HS-5 (cell line): Measurements from ENCODE around the gene GLB1L2.

Experiments used
- DNase-seq: peaks from one replicate; pipeline ENCODE4 v3.0.0-alpha.2; 2012; ENCODE audit warnings: low read depth

Gene GLB1L2

DNA sequence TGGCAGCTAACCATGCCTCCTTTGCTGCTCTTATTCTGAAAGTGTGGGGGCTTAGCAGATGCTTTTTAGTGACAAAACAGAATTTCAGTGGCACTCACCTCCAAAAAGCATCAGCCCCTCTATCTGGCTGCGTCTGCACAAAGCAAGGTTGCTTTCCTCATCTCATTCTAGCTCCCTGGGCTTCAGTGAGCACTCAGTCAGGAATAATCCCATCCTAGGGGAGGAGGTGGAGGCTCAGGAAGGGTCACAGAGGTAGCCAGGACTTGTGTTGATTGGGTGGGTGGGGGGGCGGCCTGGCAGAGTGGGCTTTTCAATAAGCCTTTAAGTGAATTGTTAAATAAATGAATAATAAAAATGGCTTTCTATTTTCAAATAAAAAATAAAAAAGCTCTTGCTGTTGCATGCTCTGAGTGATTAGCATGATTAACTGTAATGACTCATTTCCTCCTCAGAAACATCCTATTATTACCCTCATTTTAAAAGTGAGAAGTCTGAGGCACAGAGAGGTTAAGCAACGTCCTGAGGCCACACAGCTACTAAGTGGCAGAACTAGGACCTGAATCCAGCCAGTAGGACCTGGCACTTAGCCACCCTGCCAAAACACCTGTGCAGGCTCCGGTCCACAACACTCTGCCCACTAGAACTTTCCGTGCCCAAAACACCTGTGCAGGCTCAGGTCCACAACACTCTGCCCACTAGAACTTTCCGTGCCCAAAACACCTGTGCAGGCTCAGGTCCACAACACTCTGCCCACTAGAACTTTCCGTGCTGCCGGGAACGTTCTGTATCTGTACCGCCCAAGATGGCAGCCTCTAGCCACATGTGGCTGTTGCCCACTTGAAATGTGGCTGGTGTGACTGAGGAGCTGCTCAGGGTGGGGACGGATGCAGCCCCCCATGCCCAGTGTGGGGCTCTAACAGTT is 74.7 kb downstream of the GLB1L2 start:
- DNase-seq = no peak

DNA sequence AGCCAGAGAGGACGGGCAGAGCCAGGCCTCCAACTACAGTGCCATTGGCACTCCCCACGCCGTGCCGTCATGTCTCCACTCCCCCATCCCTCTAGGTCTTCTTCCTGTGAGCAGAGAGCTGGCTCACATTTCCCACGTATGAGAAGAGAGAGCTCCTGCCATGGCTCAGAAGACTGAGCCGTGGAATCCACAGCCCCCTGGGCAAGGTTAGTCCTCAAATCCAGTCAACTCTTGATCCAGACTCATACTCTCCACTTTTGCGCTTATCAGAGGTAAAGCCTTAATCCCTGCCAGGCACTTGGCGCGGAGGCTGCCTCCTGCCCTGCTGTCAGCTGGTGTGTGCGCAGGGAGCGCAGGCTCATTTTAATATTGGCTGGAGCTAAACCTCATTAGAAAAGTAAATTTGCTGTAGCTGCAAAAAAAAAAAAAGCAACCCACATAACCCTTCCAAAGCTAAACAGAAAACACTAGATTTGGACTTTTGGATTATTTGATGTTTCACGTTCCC is 75.6 kb downstream of the GLB1L2 start:
- no peak for DNase-seq

DNA sequence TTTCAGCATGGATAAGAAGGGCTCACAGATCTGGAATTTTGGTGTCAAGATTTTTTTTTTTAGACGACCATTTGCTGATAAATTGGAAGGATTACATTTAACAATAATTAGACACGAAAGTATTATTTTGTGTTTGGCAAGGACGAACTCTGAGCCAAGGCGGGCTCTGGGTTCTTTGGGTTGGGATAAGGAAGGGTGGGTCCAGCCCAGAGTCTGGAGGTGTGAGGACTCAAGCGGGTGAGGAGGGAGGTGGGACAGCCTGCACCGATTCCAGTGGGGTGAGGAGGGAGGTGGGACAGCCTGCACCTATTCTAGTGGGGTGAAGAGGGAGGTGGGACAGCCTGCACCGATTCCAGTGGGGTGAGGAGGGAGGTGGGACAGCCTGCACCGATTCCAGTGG is 76.1 kb downstream of the GLB1L2 start:
- DNase-seq = no peak

DNA sequence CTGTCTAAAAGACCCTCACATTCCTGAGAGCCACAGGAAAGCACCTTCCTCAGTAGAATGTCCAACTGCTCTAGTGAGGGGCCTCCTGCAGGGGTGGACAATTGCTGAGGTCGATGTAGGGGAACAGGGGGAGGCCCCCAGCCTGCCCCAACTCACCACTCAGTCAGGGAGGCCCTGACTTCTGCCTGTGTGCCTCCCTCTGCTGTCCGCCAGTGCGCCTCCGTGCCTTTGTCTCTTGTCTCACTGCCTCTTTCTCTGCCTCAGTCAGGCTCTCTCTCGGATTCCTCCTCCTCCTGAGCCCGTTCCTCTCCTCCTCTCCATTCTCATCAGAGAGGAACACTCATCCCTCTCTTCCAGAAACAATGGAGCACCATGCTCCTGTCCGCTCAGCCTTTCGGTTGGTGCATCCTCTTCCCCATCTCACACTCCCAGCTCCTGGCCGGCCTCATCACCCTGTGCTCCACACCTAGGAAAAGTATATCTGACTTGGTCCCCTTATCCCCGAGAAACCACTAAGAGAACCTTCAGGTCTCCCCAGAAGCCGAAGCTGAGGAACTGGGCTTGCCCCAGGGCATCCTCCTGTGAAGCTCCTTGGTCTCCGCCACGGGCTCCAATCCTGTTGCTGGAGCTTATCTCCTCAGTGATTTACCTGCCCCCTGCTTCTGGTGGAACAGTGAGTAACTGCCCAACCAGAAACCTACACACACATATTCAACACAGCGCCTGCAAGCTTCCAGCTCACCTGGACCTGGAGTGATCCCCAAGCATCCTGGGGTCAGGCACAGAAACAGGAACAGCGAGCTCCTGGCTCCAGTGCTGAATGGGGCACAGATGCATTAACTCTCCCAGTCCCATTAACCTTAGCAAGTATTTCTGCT is 78.0 kb downstream of the GLB1L2 start:
- DNase-seq = no peak

DNA sequence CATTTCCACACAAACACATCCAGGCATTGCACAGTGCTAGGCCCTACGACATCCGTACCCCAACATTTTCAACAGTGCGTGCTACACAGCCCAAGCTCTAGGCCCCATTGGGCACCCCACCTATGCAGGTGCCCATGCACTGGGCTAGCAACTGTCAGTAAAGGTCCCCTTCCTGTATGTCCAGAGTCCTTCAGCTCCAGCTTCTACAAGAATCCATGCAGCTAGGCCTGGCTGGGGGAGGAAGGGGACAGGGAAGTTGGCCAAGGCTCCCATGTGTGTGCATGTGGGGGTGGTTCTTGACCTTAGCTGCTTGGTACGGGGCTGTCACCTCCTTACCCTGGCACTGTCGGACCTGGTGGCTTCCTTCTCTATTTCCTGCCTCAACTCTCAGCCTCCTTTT is 79.0 kb downstream of the GLB1L2 start:
- no peak for DNase-seq

DNA sequence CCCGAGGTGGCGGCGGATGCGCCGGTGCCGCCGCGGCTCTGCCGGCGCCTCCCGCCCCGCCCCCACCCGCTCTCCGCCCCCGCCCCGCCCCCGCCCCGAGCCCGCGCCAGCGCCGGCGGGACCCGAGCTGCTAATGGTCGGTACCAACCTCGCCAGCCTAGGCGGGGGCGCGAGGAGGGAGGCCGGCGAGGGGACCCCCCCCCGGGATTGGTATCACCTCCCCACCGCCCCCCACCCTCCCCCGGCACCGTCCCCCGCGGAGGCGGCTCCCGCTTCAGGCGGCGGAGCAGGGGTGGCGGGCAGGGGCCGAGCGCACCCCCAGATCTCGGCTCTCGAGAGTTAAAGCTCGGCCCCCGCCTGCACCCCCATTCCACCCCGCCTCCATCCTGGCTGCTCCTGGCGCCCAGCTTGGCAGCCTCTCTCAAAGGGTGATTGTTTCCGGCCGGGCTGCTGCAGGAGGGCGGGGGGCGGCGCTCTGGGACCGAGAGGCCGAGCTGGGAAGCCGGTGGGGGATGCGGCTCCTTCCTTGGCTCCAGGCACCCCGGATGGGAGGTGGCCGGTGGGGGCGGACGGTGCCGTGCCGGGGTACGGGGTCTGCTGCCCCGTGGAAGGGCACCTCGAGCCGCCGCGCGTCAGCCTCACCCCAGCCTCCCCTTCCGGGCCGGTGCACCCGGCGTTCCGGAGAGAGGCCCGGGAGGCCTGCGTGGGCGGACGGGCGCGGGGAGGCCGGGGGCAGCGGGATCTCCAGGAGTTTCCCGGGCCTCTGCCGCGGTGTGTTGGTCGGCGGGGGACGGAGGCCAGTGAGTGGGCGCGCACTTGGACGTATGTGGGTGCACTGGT is 80.6 kb downstream of the GLB1L2 start, which contains the start of gene B3GAT1:
Gene B3GAT1, minus strand, starts transcription at position 40 of the 840 bp plus-strand sequence. CDS start 24,583 bp downstream, outside the sequence.
- no peak for DNase-seq

DNA sequence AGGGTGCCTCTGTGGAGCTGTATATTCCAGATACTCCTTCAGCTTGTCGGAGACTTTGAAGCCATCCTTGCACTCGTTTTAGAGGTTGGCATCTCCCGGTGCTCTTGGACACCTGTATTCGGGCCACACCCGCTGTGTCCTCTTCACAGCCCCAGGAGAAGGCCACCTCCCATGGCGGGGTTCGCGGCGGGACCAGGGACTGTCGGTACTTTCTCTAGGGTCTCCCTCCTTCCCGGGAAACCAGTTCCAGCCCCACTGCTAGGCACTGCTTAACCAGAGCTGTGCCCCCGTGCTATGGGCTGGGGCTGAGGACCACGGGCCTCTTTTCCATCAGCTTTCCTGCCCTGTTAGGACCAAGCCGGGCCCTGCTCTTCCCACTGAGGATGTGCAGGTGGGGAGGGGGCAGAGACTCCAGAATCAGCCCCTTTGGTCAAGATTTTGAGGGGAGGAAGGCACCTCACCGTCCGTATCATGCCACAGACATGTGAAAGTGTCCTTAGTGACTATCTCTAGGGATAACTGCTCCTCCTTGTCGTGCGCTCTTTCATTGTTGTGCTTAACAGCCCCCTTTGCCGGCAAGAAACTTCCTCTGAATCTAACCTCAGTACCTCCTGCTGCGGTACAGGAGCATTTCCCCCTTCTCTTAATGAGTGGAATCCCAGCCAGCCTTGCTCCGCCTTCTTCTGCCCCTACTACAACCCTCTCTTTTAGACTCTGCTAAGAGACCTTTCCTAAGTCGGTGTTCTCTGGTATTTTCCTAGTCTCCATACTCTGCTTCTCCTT is 81.4 kb downstream of the GLB1L2 start:
- DNase-seq = no peak

DNA sequence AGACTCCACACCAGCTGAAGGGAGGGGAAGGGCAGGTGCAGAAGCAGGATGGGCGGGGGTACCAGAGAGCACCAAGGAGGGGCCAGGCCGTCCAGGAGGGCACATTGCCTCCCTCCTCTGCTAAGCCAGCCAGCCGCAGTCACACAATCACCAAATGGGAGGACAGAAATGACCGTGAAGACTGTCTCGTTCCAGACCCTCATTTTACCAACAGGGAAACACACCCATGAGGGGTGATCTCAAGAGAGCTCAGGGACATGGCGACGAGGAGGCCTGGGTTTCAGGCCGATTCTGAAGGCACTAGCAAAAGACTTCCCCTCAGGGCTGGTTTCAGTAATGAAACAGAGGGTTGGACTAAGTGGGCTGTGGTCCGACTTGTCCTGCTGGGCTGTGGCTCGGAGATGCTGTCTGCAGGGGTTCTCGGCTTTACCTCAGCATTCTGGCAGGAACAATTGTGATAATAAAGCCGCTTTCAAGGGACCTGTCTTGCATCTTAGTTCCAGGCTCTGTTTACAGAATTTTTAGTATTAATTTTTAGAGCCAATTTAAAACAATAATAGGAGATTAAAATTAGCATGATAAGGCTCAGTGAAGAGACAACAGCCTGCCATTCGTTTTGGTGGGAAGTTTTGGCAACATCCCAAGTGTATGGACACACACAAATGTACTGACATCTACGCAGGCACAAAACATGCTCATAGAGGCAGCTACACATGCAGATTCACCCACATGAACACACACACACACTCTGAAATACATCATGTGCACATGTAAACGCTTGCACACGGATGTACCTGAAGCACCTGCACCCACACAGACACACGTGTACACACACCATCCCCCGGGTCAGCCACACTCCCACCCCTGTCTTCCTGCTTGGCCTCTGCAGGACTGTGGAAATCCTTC is 82.3 kb downstream of the GLB1L2 start:
- no peak for DNase-seq

DNA sequence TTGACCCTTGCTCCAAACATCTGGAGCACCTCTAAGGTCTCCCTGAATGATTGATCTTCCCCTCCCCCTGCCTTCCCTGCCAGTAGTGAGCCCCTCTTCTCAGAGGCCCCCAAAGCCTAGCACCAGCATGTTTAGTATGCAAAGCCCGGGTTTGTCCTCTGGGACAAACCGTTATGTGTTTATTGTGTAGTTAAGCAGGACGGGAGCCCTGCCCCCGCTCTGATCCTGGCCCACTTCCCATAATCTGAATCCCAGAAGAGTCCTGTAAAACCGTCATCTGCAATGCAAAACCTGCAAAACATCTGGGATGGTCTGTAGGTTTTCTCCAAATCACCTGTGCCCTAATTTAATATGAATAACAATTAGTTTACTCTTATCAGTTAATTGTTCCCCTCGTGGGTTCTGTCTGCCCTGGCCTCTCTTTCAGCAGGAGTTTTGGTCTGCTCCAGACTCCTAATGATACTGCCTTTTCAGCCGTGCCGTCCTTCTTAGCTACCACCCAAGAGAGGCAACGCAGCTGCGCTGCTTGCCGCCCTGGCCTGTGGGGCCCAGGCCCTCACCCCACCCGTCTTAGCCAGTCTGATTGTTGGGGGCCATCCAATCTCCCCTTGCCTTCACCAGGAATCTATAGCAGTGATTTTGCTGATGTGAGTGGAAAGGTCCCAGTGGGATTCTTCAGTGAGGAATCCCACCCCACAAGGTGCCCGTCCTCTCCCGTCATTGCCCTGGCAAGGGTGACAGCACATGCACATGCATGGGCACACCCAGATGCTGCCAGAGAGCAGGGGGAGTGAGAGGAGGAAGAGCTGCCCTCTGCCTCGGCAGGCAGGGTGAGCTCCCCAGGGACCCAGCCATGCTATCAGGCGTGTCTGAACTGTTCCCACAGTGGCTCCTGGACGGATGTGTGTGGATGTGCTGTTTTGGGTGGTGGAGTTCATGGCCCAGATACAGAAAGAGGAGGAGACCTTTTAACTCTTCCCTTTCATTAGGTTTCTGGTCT is 83.3 kb downstream of the GLB1L2 start:
- DNase-seq = no peak

DNA sequence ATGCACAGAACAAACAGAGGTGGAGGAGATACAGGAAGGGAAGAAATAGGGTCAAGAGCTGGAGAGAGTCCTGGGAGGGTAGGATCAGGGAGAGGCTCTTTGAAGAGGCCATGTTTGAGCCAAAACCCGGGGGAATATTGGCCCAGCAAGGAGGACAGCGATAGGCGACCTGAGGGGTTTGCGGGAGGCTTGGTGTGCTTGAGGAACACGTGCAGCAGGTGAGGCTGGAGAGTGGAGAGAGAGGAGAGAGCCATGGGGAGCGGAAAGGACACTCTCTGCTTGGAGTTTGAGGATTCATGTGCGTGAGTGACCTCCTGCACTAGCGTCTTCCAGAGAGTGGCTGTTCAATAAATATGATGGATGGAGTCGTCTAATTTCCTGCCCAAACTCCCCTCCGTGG is 84.9 kb downstream of the GLB1L2 start:
- no peak for DNase-seq

DNA sequence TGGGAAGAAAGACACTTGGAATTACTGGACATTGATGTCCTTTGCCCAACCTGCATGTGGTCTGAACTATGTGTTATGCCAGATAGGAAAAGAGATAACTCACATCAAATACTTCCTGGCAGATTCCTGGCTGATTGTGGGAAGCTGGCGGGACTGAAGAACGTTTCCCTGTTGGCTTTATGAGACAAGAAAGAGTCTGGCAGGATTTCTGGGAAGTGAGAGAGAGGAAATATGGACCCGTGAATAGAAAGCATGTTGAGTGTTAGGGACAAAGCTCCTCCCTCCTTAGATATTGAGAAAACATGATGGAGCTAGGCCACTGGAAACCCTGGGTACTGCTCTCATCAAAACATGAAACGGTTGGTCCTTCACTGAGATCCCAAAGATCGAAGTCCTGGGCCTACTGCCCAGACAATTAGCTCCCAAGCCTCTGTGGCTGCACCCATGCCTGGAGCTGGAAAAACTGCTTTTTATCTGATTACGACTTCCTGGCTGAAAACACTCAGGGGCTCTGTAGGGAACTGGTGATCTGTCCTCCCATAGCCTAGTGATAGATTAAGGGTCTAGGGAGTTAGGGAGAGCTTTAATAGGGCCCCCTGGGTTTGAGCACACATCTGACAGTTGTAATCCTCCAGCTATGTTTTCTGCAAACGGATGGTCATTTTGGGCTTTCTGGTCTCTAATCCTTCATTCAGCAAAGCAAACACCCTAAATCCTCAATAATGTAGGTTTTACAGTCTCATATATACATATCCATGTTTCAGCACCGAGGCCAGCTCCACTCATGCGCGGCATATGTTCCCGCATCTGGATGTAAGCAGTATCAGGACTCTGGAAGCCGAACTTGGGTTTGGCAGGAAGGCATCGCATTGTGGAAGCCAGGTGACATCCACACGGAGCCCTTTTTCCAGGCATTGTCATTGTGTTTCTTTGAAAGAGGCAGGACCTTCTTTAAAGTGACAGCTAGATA is 86.4 kb downstream of the GLB1L2 start:
- DNase-seq = no peak

DNA sequence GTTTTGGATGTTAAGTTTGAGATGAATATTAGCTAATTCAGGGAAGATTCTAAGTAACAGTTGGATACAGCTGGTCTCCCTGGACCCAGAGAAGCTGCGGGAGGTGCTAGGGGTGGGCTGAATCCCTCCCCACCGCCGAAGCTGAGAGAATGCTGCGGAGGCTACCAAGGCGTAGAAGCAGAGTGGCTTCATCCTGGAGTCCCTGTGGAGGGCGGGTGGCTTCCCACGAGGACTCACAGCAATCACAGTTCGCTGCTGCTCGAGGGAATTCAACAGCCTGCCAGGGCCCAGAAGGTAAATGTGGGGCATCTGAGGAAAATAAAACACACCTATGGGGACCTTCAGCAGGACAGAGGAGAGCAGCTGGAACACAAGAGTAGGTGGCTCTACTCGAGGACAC is 91.3 kb downstream of the GLB1L2 start:
- no peak for DNase-seq

DNA sequence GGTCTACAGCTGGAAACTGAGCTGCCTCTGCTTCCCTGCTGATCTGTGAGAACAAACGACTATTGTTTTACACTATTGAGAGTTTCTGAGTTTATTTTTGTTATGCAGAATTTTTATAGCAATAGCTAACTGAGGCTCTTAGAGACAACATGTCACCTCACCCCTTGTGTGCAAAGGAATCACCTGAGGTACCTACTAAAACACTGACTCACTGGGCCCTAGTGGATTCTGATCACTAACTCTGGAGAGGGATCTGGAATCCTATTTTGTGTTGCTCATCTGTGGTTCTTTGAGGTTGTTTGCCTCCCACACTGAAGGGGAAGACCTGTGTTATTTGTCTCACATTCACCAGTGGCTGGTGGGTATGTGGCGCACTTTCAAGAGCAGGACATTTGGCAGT is 93.6 kb downstream of the GLB1L2 start:
- no peak for DNase-seq
